Right atrium auricular region (tissue), 2 donors: Measurements from ENCODE around the gene KRT86. TPM values are rescaled to one million over a fixed set of nuclear protein-coding genes. Genes with fewer than 3 reads are reported as not detected.
"Not testable (repeated sequence)": the region's sequence is repeated elsewhere in the genome, so short reads cannot be mapped to it uniquely, and the experiment has no call there.

ENCODE experiments used
- DNase-seq: peaks from one replicate; pipeline ENCODE4 v3.0.0-alpha.2; 2019; ENCODE audit warnings: low spot score
- H3K27ac ChIP-seq, 2 donors: fragments of 200-600 bp; sonication (generic); 1 replicate in 1 of 2; 2 replicates in 1 of 2; pipeline ENCODE4 v1.5.1; 2016 to 2019
- H3K27me3 ChIP-seq, 2 donors: fragments of 200-600 bp; sonication (generic); one replicate each; pipeline versions ENCODE4 v1.5.1 to v1.6.0; 2017 to 2019
- H3K36me3 ChIP-seq: fragments of 200-600 bp; sonication (generic); one replicate; pipeline ENCODE4 v1.5.1; 2016
- H3K4me1 ChIP-seq, 2 donors: fragments of 200-600 bp; sonication (generic); one replicate each; pipeline versions ENCODE4 v1.5.1 to v1.6.0; 2017 to 2019
- H3K4me3 ChIP-seq, 2 donors: fragments of 200-600 bp; sonication (generic); 1 replicate in 1 of 2; 2 replicates in 1 of 2; pipeline ENCODE4 v1.5.1; 2017 to 2019; ENCODE audit warnings: mild to moderate bottlenecking in 1 of 2, moderate library complexity in 1 of 2
- H3K9me3 ChIP-seq, 2 donors: fragments of 200-600 bp; sonication (generic); one replicate each; pipeline ENCODE4 v1.5.1; 2019
- CTCF ChIP-seq, 2 donors: fragments of 200-600 bp; sonication (generic); IDR thresholded peaks; one replicate each; pipeline ENCODE4 v1.5.1; 2019; ENCODE audit warnings: antibody characterized with exemption in 2 of 2
- total RNA-seq, 2 donors: library from RNA; depleted of rRNA; stranded (reverse); fragments of >200 nt; gene quantifications; one replicate each; pipeline ENCODE4 v1.1.0, GENCODE V29; 2016

Gene KRT86
- total RNA-seq, 2 donors from 2014 or later: not detected

GRCh38 chr12:52249511-52250047 is 24.9 kb upstream of the KRT86 start:
- H3K27ac ChIP-seq: no peak overlapping the region
- DNase-seq: no peak
- no peak for TF ChIP-seq CTCF (IDR thresholded peaks at IDR 0.05)
- H3K4me1 ChIP-seq: peaks cover 0 to 22% of the 10 kb centered on the region in 2 donors
- no peaks in the 10 kb centered on the region for H3K36me3 ChIP-seq
- no peaks in the 10 kb centered on the region for H3K9me3 ChIP-seq
- no peak overlapping the region for H3K4me3 ChIP-seq
- H3K27me3 ChIP-seq: no peaks in the 10 kb centered on the region

DNA sequence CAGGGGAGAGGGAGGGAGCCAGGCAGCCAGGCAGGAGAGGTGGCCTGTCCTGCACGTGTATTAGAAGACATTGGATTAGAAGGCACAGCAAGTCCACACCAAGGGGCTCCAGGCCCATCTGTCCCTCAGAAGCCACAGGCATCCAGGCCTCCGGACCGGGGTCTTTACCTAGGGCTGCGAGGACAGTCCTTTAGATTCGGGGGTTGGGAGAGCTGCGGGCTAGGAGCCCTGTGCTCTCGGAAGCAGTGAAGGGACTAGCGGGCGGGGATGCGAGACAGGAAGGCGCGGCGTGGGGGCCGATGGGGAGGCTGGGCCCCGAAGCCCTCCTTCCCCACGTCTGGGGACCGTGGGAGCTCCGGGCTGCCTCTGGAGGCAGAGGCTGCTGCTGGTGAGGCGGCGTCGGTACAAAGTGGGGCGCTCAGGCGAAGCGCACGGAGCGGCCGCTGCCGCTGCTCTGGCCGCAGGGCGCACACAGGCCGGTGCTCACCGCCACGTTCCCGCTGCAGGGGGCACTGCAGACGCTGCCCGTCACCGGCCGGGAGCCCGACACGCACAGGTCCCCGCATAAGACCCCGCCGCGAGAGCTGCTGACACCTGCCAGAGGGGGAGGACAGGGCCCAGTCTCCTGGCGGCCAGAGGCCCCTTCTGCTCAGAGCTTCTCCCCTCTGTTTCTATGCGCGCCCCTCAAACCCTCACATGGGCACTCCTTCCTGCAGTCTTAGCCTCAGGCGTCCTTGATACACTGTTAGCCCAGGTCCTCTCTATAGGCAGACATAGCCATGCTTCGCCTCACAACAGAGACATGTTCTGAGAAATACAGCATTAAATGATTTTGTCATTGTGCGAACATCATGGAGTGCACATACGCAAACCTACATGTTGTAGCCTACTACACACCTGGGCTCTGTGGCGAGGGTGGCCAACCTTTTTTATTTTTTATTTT is 24.1 kb upstream of the KRT86 start:
- Histone ChIP-seq H3K4me3 (no peak overlapping the region), H3K27ac (no peak overlapping the region), H3K27me3 (no peaks in the 10 kb centered on the region), H3K4me1 (peaks cover 0 to 19% of the 10 kb centered on the region in 2 donors), H3K9me3 (no peaks in the 10 kb centered on the region), H3K36me3 (no peaks in the 10 kb centered on the region)
- no peak for DNase-seq
- TF ChIP-seq CTCF (IDR thresholded peaks at IDR 0.05): peak in 1 of 2 donors; percentile 30

DNA sequence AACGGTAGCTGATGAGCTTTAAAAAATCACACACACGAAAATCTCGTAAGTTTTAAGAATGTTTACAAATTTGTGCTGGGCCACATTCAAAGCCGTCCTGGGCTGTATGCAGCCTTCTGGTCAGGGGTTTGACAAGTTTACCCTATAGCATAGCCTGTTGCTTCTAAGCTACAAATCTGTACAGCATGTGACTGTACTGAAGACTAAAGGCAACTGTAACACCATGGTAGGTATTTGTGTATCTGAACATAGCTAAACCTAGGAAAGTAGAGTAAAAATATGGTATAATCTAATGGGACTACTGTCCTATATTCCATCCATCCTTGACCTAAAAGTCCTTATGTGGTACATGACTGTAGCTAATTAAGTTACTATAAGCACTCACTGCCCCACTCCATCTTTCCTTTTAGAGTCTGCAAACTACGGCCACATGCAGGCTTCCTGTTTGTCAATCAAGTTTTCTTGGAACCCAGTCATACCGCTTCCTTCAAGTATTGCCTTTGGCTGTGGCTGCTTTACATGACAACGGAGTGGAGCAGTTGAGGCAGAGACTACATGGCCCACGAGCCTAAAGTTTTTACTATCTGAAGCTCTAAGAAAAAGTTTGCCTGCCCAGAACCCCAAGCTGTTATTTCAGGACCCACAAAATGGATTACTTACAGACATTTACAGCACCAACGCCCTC is 22.9 kb upstream of the KRT86 start:
- no peak for DNase-seq
- H3K36me3 ChIP-seq: no peaks in the 10 kb centered on the region
- no peak for TF ChIP-seq CTCF (IDR thresholded peaks at IDR 0.05)
- H3K9me3 ChIP-seq: no peaks in the 10 kb centered on the region
- no peaks in the 10 kb centered on the region for H3K27me3 ChIP-seq
- H3K4me3 ChIP-seq: no peak overlapping the region
- H3K4me1 ChIP-seq: peaks cover 0 to 19% of the 10 kb centered on the region in 2 donors
- H3K27ac ChIP-seq: no peak overlapping the region

DNA sequence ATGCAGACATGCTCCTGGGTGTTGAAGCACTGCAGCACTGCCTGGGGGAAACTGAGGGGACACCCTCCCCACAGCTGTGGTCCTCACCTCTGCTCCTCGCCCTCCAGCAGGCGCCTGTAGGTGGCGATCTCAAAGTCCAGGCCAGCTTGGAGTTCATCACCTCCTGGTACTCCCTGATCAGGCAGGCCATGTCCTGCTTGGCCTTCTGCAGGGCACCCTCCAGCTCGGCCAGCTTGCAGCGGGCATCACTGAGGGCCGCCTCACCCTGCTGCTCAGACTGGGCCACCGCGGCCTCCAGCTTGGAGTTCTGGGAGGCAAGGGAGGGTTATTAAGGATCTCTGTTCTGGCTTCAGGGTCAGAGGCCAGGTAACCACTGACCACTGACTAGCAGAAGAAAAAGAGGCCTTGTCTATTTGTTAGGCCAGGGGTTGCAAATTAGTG is 22.2 kb upstream of the KRT86 start:
- H3K27me3 ChIP-seq, H3K9me3 ChIP-seq: not testable (repeated sequence)

GRCh38 chr12:52252728-52253343 is 21.6 kb upstream of the KRT86 start:
- TF ChIP-seq CTCF (IDR thresholded peaks at IDR 0.05): no peak
- Histone ChIP-seq H3K4me3 (no peak overlapping the region), H3K4me1 (peaks cover 0 to 19% of the 10 kb centered on the region in 2 donors), H3K9me3 (no peaks in the 10 kb centered on the region), H3K27me3 (peaks cover 0 to 6% of the 10 kb centered on the region in 2 donors), H3K36me3 (no peaks in the 10 kb centered on the region), H3K27ac (no peak overlapping the region)
- no peak for DNase-seq

More for the DNA sequence above, 22.2 kb upstream of the KRT86 start:
- DNase-seq, H3K27ac ChIP-seq, H3K36me3 ChIP-seq, H3K4me3 ChIP-seq: not testable (repeated sequence)
- H3K4me1 ChIP-seq: peaks cover 0 to 19% of the 10 kb centered on the region in 2 donors
